Activated effector memory CD4-positive, alpha-beta T cell treated with anti-CD3 and anti-CD28 coated beads, Interleukin-2, amount 50 U/mL, for 16 hours (primary cell): ENCODE results near the gene PP2D1.
"Not testable (repeated sequence)": the region's sequence is repeated elsewhere in the genome, so short reads cannot be mapped to it uniquely, and the experiment has no call there.

Experiments
- DNase-seq: peaks from one replicate; pipeline ENCODE4 v3.0.0-alpha.2; 2020

Gene PP2D1

DNA sequence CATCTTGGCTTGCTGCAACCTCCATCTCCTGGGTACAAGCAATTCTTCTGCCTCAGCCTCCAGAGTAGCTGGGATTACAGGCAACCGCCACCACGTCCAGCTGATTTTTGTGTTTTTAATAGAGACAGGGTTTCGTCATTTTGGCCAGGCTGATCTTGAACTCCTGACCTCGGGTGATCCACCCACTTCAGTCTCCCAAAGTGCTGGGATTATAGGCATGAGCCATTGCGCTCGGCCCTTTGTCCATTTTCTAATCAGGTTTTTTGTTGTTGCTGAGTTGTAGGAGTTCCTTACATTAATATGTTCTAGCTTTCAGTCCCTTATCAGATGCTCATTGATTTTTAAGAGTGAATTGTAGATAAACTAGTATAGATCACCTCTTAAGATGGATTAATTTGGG lies 44.9 kb downstream of the PP2D1 start:
- no peak for DNase-seq

DNA sequence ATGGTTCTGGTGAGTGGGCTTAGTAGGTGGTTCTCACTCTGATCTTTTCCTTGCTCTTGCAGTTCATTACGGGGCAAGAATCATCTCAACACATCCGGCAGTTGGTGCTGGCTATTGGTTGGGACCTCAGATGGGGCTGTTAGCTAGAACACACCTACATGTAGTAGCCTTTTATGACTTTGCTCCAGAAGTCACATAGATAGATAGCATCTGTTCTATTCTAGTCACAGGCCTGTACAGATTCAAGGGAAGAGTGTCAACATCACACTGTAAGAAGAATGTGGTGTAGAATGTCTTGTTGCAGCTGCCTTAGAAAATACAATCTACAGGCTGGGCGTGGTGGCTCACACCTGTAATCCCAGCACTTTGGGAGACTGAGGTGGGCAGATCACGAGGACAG lies 50.1 kb downstream of the PP2D1 start:
- DNase-seq: no peak

DNA sequence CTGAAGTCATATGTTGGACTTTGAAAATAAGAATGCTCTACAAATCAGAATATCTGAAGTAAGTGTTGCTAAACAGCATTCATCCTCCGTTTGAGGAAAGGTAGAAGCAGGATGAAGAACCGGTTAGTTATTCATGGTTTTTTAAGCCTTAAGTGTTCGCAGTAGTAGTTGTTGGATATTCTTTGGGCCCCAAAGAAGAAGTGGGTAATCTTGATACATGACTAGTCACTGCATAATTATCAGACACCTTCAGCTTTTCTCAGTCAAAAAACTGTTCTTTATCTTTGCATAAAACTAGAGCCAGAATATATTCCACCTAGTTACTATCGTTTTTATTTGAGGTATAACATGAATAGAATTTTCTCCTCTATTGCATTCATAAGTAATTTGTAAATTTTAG lies 51.4 kb downstream of the PP2D1 start:
- DNase-seq: no peak

DNA sequence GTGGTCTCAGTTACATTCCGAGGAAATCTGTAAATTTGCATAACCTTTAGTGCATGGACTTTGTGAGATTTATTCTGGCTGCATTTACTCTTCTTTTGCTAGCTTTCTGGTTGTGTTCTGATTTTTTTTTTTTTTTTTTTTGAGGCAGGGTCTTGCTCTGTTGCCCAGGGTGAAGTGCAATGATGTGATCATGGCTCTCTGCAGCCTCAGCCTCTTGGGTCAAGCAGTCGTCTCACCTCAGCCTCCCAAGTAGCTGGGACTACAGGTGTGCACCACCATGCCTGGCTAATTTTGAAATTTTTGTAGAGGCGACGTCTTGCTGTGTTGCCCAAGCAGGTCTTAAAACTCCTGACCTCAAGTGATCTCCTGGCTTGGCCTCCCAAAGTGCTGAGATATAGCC lies 52.6 kb downstream of the PP2D1 start:
- no peak for DNase-seq

DNA sequence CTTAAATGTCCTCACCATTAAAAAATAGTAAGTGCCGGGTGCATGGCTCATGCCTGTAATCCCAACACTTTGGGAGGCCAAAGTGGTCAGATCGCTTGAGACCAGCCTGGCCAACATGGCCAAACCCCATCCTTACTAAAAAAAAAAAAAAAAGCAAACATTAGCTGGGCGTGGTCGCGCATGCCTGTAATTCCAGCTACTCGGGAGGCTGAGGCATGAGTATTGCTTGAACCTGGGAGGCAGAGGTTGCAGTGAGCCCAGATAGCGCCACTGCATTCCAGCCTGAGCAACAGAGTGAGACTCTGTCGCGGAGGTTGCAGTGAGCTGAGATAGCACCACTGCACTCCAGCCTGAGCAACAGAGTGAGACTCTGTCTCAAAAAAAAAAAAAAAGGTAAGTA lies 54.7 kb downstream of the PP2D1 start:
- DNase-seq: not testable (repeated sequence)

DNA sequence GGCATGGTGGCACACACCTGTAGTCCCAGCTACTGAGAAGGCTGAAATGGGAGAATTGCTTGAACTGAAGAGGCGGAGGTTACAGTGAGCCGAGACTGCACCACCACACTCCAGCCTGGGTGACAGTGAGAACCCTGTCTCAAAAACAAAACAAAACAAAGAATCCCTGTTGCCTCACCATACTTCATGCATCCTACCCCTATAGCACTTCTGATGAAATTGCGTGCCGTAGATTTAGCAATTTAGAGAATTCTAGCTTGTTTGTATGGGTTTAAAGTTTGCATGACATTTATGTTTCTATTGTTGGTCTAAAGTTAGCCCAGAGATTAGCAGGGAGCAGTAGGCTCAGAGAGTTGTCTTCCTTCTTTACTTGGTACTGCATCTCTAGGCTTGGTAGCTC lies 57.4 kb downstream of the PP2D1 start:
- DNase-seq: no peak

DNA sequence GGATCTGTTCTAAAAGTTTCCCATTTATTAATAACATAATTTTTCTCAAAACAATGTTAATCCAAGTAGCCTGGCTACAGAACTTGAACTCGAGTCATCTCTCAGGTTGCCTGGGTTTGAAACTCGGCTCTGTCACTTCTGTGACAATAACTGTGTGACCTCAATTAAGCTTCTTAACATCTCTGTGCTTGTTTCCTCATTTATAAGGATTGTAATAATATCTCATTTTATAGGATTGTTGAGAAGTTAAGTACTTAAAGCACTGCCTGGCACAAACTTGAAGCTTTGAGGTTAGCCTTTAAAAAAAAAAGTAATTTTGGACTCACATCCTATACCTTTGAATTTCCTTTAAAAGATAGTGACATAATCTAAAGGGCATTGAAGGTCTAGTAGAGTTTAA lies 61.7 kb downstream of the PP2D1 start:
- no peak for DNase-seq

DNA sequence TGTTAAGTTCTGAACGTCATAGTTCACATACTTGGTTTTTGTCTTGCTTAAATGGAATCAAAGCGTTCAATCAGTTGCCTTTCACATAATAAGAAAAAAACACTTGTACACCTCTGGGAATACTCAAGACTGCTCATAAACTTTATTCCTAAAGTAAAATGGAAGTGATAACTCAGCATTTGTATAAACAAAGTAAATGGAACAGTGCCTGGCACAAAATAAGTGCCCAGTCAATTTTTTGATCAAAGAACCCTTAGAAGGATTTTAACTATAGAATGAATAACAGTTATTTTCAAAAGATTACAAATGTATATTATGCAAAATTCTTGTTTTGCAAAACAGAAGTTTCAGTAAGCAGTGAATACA lies 63.9 kb downstream of the PP2D1 start:
- DNase-seq: no peak

DNA sequence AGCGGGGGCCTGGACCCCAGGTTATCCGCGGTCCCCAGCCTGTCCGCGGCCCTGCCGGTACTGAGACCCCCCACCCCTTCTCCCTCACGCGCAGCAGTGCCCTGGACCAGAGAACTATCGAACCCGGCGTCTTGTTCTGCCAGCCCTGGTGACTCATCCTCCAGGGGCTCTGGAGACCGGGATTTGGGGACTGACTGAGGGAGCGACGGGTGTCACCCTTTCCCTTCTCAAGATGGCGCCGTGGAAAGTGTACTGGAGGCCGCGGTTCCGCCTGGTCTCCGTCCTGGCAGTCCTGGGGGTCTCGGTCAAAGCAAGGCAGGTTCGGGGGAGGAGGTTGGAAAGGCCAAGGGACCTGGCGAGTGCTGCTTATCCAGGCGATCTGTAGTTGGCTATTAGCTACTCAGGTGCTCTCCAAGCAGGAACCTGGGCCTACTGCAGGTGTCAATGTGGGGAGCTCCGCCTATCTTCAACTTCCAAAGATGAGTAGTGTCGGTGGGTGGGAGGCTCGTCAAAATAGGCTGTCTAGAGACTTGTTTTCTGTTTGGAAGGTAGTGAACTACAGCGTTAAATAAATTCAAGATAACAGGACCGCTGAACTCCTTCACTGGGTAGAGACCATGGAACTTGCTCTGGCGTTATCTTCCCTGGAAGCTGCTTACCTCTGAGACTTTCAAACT lies 64.4 kb downstream of the PP2D1 start:
- DNase-seq: peak; percentile 84

DNA sequence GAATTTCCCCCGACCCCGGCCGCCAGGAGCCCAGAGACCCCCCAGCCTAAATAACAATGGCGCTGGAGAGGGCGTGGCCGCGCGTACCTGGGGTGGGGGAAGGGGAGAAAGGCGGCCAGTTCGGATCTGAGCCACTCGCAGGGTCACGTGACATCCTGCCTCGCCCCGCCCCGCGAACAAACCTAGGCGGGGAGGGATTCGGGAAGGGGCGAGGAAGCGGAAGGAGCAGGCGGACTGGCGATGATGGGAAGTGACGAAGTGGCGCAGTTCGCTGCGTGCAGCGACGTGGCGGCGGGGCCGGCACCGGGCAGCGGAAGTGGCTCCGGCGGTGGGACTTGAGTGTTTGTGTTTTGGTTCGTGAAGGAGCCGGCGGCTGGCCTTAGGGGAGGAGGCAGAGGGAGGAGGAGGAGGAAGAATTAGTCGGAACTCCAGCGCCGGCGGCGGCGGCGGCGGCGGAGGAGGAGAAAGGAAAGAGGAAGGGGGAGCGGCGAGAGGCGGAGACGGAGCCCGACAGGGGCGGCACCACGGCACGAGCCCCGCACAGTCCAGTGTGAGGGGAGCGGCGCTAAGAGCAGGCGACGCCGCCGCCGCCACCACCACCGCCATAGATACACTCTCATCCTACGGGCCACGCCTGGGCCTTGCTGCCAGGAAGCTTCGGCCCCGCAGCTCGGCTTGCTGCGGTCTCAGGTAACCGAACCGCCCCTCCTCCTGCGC lies 65.1 kb downstream of the PP2D1 start, which contains the start of gene RAB5A:
TSS of gene RAB5A (plus strand) at position 266 of the 717 bp plus-strand sequence. CDS start 3,802 bp downstream, outside the sequence.
- peak; percentile 99 for DNase-seq

DNA sequence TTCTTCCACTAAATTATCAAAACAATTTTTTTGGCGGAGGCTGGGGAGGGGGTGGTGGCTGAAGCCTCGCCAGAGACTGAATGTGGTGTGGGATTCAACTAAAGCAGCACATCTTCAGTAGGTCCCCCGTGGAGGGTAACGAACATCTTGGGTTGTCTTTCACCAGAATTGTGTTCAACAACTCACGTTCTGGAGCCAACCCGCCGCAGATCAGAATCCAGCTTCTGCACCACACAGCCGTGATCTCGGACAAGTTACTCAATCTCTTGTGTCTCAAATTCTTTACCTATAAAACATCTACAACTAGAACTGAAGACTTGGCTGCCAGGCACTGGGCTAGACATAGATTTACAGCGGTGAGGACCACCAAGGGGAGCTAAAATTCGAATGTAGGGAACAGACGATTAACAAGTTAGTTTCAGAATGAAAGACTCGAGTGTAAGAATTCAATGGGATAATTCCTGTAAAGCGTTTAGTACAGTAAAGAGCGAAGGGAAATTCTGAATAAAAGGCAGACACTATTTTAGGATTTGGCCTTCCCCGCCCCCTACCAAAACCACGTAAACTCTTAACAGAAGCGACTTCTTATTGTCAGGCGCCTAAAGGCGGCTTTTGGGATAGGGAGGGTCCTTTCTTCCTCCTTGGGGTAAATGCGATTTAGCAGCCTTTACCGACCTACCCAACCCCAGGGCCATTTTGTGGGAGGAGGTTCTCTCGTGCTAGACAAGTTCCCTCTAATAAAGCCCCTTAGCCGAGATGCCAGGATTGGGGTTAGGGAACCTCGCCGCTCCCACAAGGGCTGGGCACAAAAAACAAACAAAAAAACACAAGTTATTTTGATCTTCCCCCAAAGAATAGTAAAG lies 65.9 kb downstream of the PP2D1 start:
- no peak for DNase-seq

DNA sequence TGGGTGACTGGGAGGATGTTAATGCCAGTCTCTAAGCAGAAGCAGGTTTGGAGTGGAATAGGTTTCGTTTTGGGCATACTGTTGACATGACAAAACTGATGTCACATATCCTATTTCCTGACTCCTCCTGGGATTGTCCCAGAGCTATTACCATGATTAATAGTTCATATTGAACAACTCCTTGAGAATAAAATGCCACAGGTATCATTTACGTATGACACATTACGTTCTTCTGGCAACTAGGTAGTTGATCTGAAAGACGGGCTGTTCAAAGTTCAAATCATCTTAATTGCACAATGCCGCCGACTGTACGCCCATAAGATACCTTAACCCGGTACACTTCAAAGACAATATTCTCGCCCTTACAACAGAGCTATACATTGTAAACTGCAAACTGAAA lies 66.5 kb downstream of the PP2D1 start:
- DNase-seq: no peak

DNA sequence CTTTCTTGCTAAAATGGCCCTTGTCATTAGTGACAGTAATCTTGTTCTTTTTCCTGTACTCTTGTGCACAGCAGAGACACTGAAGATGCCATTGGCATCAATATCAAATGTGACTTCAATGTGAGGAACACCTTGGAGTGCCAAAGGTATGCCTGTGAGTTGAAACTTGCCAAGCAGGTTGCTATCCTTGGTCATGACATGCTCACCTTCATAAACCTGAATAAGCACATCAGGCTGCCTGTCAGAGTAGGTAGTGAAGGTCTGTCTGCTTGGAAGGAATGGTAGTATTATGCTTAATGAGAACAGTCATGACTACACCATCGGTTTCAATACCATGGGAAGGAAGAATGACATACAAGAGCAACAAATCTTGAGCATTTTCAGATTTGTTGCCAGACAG lies 71.4 kb downstream of the PP2D1 start:
- no peak for DNase-seq

DNA sequence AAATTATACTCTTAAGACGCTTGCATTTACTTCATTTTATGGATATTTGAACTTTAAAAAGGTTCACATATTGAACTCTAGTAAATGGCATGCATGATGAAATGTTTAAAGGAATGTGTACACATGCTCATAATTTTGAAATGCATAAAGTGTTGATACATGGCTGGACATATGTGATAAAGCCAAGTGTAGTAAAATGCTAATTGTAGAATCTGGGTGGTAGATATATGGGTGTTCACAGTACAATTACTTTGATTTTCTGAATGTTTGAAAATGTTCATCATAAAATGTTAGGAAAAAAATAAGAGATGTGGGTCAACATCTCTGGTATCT lies 73.8 kb downstream of the PP2D1 start:
- DNase-seq: no peak

DNA sequence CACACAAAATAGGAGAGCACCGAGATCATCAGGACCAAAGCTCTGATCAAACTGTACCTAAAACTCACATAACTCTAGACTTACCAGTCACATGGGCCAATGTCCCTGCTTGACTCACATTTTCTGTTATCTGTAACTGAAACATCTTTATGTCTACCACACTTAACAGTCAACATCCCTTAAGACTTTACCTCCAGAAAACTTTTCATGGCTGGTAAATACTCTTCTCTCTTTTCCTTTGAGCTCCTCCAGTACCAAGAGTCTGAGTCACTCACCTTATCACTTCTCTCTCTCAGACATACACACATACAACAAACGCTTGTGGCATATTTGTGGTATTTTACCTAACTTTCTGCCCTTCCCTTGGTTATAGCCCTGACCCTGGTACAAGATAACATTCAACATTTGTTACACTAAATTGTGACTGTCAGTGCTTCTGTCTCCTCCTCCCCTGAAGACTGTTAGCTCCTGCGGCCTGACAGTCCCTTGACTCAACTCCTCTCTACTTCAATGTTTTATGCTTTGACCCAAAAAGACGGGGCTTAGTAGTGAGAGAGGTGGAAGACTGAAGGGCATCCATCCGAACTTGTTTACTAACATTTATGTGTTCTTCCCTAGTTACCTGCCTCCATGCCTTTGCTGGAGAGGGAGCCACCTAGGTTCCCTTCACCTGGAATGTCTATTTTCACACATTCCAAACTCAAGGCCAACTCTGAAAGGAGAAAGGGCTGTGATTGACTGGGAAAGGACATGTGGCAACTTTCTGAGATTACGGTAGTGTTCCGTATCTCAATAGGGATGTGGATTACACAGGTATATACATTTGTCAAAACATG lies 74.4 kb downstream of the PP2D1 start:
- DNase-seq: no peak
